ENCODE data around the gene TSHZ2. TPM values are rescaled to one million over a fixed set of nuclear protein-coding genes. Genes with fewer than 3 reads are reported as not detected.

Gene TSHZ2
- total and polyA plus RNA-seq, 2 of the 4 experiments (the other 2 are of a cell fraction): under 0.01 to 0.02 TPM

- CTCF ChIA-PET: no interaction called here
- BruUV-seq (replicated peaks): no TSS peak
- H3K18ac ChIP-seq (ENCODE audit: low read depth, low read length): no peak overlapping the region
These were observed 377.6 kb downstream of the TSHZ2 start for GRCh38 chr20:53349730-53350129.

More at GRCh38 chr20:53349730-53350129, 377.6 kb downstream of the TSHZ2 start:
- H3K4me1 ChIP-seq (ENCODE audit: control insufficient read depth, insufficient read depth, low read length): peaks cover 5% of the 10 kb centered on the region; the same call in 1 of the 2 replicates
- H3K14ac ChIP-seq (replicated peaks; ENCODE audit: low read depth, low read length): no peak overlapping the region
- dilution Hi-C loops (cut with HindIII; ENCODE audit: low sequenced_read_pairs, unreplicated experiment) (no loop called here), intact Hi-C loops (cut with micrococcal nuclease) (no loop called here), in situ Hi-C loops (cut with MboI; ENCODE audit: low sequenced_read_pairs) (no loop called here)
- no peak for ATAC-seq (ENCODE audit: low read depth)
- no peak for DNase-seq
- no peaks in the 10 kb centered on the region for H3K9me1 ChIP-seq (ENCODE audit: insufficient read depth, low read length)
- no peak overlapping the region for H2AFZ ChIP-seq (replicated peaks; ENCODE audit: low read length, poor library complexity)
- H3K9ac ChIP-seq (ENCODE audit: low read depth, low read length): no peak overlapping the region
- H3K27ac ChIP-seq (ENCODE audit: insufficient read depth, low read length): no peak overlapping the region
- no peak overlapping the region for H2AK5ac ChIP-seq (ENCODE audit: low read depth, low read length)
- no peak overlapping the region for H3K4me3 ChIP-seq (ENCODE audit: insufficient read depth, low read depth, low read length)
- POLR2A ChIA-PET (ENCODE audit: unreplicated experiment): no interaction called here
- no peak for TF ChIP-seq CTCF (conservative IDR thresholded peaks at IDR 0.05; ENCODE audit: low read depth, low read length)
- TF ChIP-seq MAZ (IDR thresholded peaks at IDR 0.05; ENCODE audit: borderline replicate concordance, low read depth, low read length): no peak
- no peak for TF ChIP-seq ELK1 (IDR thresholded peaks at IDR 0.05; ENCODE audit: borderline replicate concordance, low read depth, low read length)
- TF ChIP-seq RCOR1 (IDR thresholded peaks at IDR 0.05; ENCODE audit: insufficient replicate concordance, low read length): no peak
- TF ChIP-seq BHLHE40 (IDR thresholded peaks at IDR 0.05; ENCODE audit: low read depth, low read length): no peak
- TF ChIP-seq USF2 (IDR thresholded peaks at IDR 0.05; ENCODE audit: low read depth, low read length): no peak
- peak; percentile 67 for TF ChIP-seq MAFK (IDR thresholded peaks at IDR 0.05; ENCODE audit: low read depth, low read length)
- TF ChIP-seq MXI1 (IDR thresholded peaks at IDR 0.05; ENCODE audit: borderline replicate concordance, low read depth, low read length): no peak
- no peak overlapping the region for H2AK9ac ChIP-seq (replicated peaks; ENCODE audit: low read depth, low read length, poor library complexity)
- H2BK5ac ChIP-seq (ENCODE audit: low read depth, low read length, poor library complexity, severe bottlenecking): no peak overlapping the region
- H2BK15ac ChIP-seq (ENCODE audit: low read depth, low read length): no peak overlapping the region
- no peaks in the 10 kb centered on the region for H4K20me1 ChIP-seq (ENCODE audit: insufficient read depth, low read length)
- H2BK120ac ChIP-seq (ENCODE audit: low read depth, low read length): no peak overlapping the region
- H3K36me3 ChIP-seq (ENCODE audit: control insufficient read depth, insufficient read depth, low read length): no peaks in the 10 kb centered on the region
- H4K8ac ChIP-seq (ENCODE audit: low read depth in 2 of 2, low read length in 2 of 2): no peak overlapping the region
- no peak overlapping the region for H4K5ac ChIP-seq (ENCODE audit: low read depth, low read length)
- no peak overlapping the region for H3K56ac ChIP-seq (ENCODE audit: extremely low read depth, insufficient read depth, low read length)
- H3K23ac ChIP-seq (ENCODE audit: low read depth, low read length): no peak overlapping the region
- no peak overlapping the region for H4K91ac ChIP-seq (ENCODE audit: insufficient read depth, low read depth, low read length)
- H2BK20ac ChIP-seq (ENCODE audit: low read depth, low read length): no peak overlapping the region
- no peak overlapping the region for H3K4me2 ChIP-seq (ENCODE audit: low read depth, low read length)
- no peak overlapping the region for H3K4ac ChIP-seq (ENCODE audit: low read depth, low read length)
- no peaks in the 10 kb centered on the region for H3K79me1 ChIP-seq (ENCODE audit: low read depth in 1 of 2, low read length in 2 of 2)
- H3K9me3 ChIP-seq (ENCODE audit: control insufficient read depth, insufficient read depth, low read length): no peaks in the 10 kb centered on the region
- H3K27me3 ChIP-seq (ENCODE audit: control insufficient read depth, insufficient read depth, low read length): no peaks in the 10 kb centered on the region
- no CpG with 5 or more reads among the region's 2 CpGs for WGBS, 2 experiments (ENCODE audit: extremely low coverage in 2 of 2, insufficient read length in 1 of 2)

Measured in IMR-90 (cell line).